Suprapubic skin (tissue), 4 donors: ENCODE data around the gene ABHD12B.

Experiments
- CTCF ChIP-seq, 2 donors: fragments of 200-600 bp in 1 of 2; fragments of 450-650 bp in 1 of 2; sonication (generic) in 1 of 2; IDR thresholded peaks; one replicate each; pipeline ENCODE4 v1.5.1; 2016 to 2019; ENCODE audit warnings: antibody characterized with exemption in 2 of 2, mild to moderate bottlenecking in 1 of 2, moderate library complexity in 1 of 2
- EP300 ChIP-seq: sonication (generic); formaldehyde crosslinking; IDR thresholded peaks from one replicate; pipeline ENCODE4 v1.6.1; 2017; ENCODE audit warnings: antibody characterized with exemption
- POLR2AphosphoS5 ChIP-seq, 3 donors: sonication (generic); formaldehyde crosslinking; IDR thresholded peaks; one replicate each; pipeline ENCODE4 v1.6.1; 2017; ENCODE audit warnings: antibody characterized with exemption in 3 of 3

- no peak for TF ChIP-seq CTCF (IDR thresholded peaks at IDR 0.05)
- TF ChIP-seq POLR2AphosphoS5 (IDR thresholded peaks at IDR 0.05): no peak
- no peak for TF ChIP-seq EP300
Measured at GRCh38 chr14:50875359-50876070, 3.7 kb downstream of the ABHD12B start.
